Measurements from ENCODE around the gene EGLN3.
"Not testable (repeated sequence)": the region's sequence is repeated elsewhere in the genome, so short reads cannot be mapped to it uniquely, and the experiment has no call there.

The EGLN3 gene

GRCh38 chr14:33963892-33964291 lies 13.0 kb upstream of the EGLN3 start:
- no peak for DNase-seq (ENCODE audit: low spot score)
- no peak for TF ChIP-seq CTCF (IDR thresholded peaks at IDR 0.05; ENCODE audit: extremely low read depth, insufficient read depth, missing control alignments)
- in situ Hi-C loops (cut with MboI; ENCODE audit: low pct_unique_long_range_greater_than_20kb, low sequenced_read_pairs, unreplicated experiment): no loop called here

- DNase-seq (ENCODE audit: low spot score); in situ Hi-C loops (cut with MboI; ENCODE audit: low pct_unique_long_range_greater_than_20kb, low sequenced_read_pairs, unreplicated experiment): not testable (repeated sequence)
These were observed 11.6 kb upstream of the EGLN3 start for GRCh38 chr14:33962466-33962865.

GRCh38 chr14:33962016-33962415 lies 11.1 kb upstream of the EGLN3 start:
- no peak for DNase-seq (ENCODE audit: low spot score)
- in situ Hi-C loops (cut with MboI; ENCODE audit: low pct_unique_long_range_greater_than_20kb, low sequenced_read_pairs, unreplicated experiment): no loop called here
- no peak for TF ChIP-seq CTCF (IDR thresholded peaks at IDR 0.05; ENCODE audit: extremely low read depth, insufficient read depth, missing control alignments)

- in situ Hi-C loops (cut with MboI; ENCODE audit: low pct_unique_long_range_greater_than_20kb, low sequenced_read_pairs, unreplicated experiment): no loop called here
- no peak for DNase-seq (ENCODE audit: low spot score)
- no peak for TF ChIP-seq CTCF (IDR thresholded peaks at IDR 0.05; ENCODE audit: extremely low read depth, insufficient read depth, missing control alignments)
These were observed 8.8 kb upstream of the EGLN3 start for GRCh38 chr14:33959692-33960151.

- no peak for DNase-seq (ENCODE audit: low spot score)
- in situ Hi-C loops (cut with MboI; ENCODE audit: low pct_unique_long_range_greater_than_20kb, low sequenced_read_pairs, unreplicated experiment): no loop called here
- no peak for TF ChIP-seq CTCF (IDR thresholded peaks at IDR 0.05; ENCODE audit: extremely low read depth, insufficient read depth, missing control alignments)
These were observed 7.8 kb upstream of the EGLN3 start for GRCh38 chr14:33958605-33959226.

GRCh38 chr14:33957993-33958392 lies 7.1 kb upstream of the EGLN3 start:
- no peak for TF ChIP-seq CTCF (IDR thresholded peaks at IDR 0.05; ENCODE audit: extremely low read depth, insufficient read depth, missing control alignments)
- no peak for DNase-seq (ENCODE audit: low spot score)
- in situ Hi-C loops (cut with MboI; ENCODE audit: low pct_unique_long_range_greater_than_20kb, low sequenced_read_pairs, unreplicated experiment): no loop called here

GRCh38 chr14:33957299-33957698 lies 6.4 kb upstream of the EGLN3 start:
- DNase-seq (ENCODE audit: low spot score): no peak
- no peak for TF ChIP-seq CTCF (IDR thresholded peaks at IDR 0.05; ENCODE audit: extremely low read depth, insufficient read depth, missing control alignments)
- in situ Hi-C loops (cut with MboI; ENCODE audit: low pct_unique_long_range_greater_than_20kb, low sequenced_read_pairs, unreplicated experiment): no loop called here
